Endothelial cell of umbilical vein (primary cell): ENCODE data around the gene MTAP.

Experiments used
- CTCF ChIP-seq, 2 donors: IDR thresholded peaks; 1 replicate in 1 of 2; 2 replicates in 1 of 2; pipeline ENCODE4 v1.5.1; 2011; ENCODE audit warnings: low read length in 2 of 2, mild to moderate bottlenecking in 2 of 2, moderate library complexity in 2 of 2, control low read depth in 1 of 2, inconsistent platforms in 1 of 2, low read depth in 1 of 2; ENCODE audit not compliant: insufficient read depth in 1 of 2; ENCODE audit errors: extremely low read depth in 1 of 2
- EZH2 ChIP-seq: IDR thresholded peaks from 2 replicates; pipeline ENCODE4 v1.6.1; 2012; ENCODE audit warnings: borderline replicate concordance, low read depth, mild to moderate bottlenecking, moderate library complexity, low read length, inconsistent platforms; ENCODE audit not compliant: severe bottlenecking
- GATA2 ChIP-seq: IDR thresholded peaks from 2 replicates; pipeline ENCODE4 v1.7.0; 2011; ENCODE audit warnings: low read depth, mild to moderate bottlenecking, moderate library complexity, mixed read lengths, low read length; ENCODE audit not compliant: insufficient read length, insufficient read depth
- MAX ChIP-seq: IDR thresholded peaks from 2 replicates; pipeline ENCODE4 v1.6.1; 2011; ENCODE audit not compliant: insufficient read depth, insufficient read length
- MYC ChIP-seq: IDR thresholded peaks from one replicate; pipeline ENCODE4 v1.6.1; 2011; ENCODE audit warnings: mild to moderate bottlenecking, low read depth, low read length
- POLR2A ChIP-seq: IDR thresholded peaks from 2 replicates; pipeline ENCODE4 v1.6.1; 2012; ENCODE audit warnings: low read depth, mild to moderate bottlenecking, control low read depth, low read length
- POLR2AphosphoS5 ChIP-seq: IDR thresholded peaks from 2 replicates; pipeline ENCODE4 v1.6.1; 2012; ENCODE audit warnings: low read depth, mild to moderate bottlenecking, control low read depth, low read length, moderate library complexity; ENCODE audit not compliant: insufficient read depth

GRCh38 chr9:21982861-21983560 lies 180.6 kb downstream of the MTAP start:
- TF ChIP-seq CTCF (IDR thresholded peaks at IDR 0.05; ENCODE audit: extremely low read depth in 1 of 2, insufficient read depth in 1 of 2, low read depth in 1 of 2, low read length in 2 of 2) (no peak), POLR2A (no peak), POLR2AphosphoS5 (no peak), EZH2 (no peak), MYC (no peak), GATA2 (no peak), MAX (no peak)
